C4-2B (cell line): ENCODE data around the gene TSPO2.
"Not testable (repeated sequence)": the region's sequence is repeated elsewhere in the genome, so short reads cannot be mapped to it uniquely, and the experiment has no call there.

Source experiments
- H3K27ac ChIP-seq: fragments of 450-650 bp; 2 replicates; pipeline ENCODE4 v1.5.1; 2017
- CTCF ChIP-seq: fragments of 450-650 bp; conservative IDR thresholded peaks from 2 replicates; pipeline ENCODE4 v1.5.1; 2017; ENCODE audit warnings: mild to moderate bottlenecking
- ZFX ChIP-seq: fragments of 450-650 bp; IDR thresholded peaks from 2 replicates; pipeline ENCODE4 v1.6.1; 2017

TSPO2 gene

GRCh38 chr6:41014780-41015179 lies 27.5 kb upstream of the TSPO2 start:
- H3K27ac ChIP-seq = no peak overlapping the region
- TF ChIP-seq CTCF = no peak
- TF ChIP-seq ZFX = no peak

- H3K27ac ChIP-seq = not testable (repeated sequence)
Observed at GRCh38 chr6:41015860-41016259, 26.4 kb upstream of the TSPO2 start.

GRCh38 chr6:41017663-41018062 lies 24.6 kb upstream of the TSPO2 start:
- TF ChIP-seq ZFX (no peak), CTCF (no peak)
- H3K27ac ChIP-seq = no peak overlapping the region; the same call in 1 of the 2 replicates

- peak overlapping the region; percentile 62 for H3K27ac ChIP-seq
- no peak for TF ChIP-seq ZFX
- peak; percentile 53 for TF ChIP-seq CTCF
Observed at GRCh38 chr6:41021832-41022231, 20.4 kb upstream of the TSPO2 start.

GRCh38 chr6:41022294-41022693 lies 20.0 kb upstream of the TSPO2 start:
- peak overlapping the region; percentile 62 for H3K27ac ChIP-seq
- TF ChIP-seq CTCF = peak; percentile 33; the same call in 1 of the 2 replicates
- no peak for TF ChIP-seq ZFX

- no peak for TF ChIP-seq CTCF
- no peak overlapping the region for H3K27ac ChIP-seq
Observed at GRCh38 chr6:41023114-41023513, 19.2 kb upstream of the TSPO2 start.

GRCh38 chr6:41025966-41026530 lies 16.2 kb upstream of the TSPO2 start:
- no peak overlapping the region for H3K27ac ChIP-seq

More at GRCh38 chr6:41025966-41026530, 16.2 kb upstream of the TSPO2 start:
- TF ChIP-seq ZFX (no peak), CTCF (no peak)
